ENCODE data around the gene PACSIN2.
A peak's percentile ranks its signal among the peaks of the same experiment; 100 is the strongest.

The PACSIN2 gene

DNA sequence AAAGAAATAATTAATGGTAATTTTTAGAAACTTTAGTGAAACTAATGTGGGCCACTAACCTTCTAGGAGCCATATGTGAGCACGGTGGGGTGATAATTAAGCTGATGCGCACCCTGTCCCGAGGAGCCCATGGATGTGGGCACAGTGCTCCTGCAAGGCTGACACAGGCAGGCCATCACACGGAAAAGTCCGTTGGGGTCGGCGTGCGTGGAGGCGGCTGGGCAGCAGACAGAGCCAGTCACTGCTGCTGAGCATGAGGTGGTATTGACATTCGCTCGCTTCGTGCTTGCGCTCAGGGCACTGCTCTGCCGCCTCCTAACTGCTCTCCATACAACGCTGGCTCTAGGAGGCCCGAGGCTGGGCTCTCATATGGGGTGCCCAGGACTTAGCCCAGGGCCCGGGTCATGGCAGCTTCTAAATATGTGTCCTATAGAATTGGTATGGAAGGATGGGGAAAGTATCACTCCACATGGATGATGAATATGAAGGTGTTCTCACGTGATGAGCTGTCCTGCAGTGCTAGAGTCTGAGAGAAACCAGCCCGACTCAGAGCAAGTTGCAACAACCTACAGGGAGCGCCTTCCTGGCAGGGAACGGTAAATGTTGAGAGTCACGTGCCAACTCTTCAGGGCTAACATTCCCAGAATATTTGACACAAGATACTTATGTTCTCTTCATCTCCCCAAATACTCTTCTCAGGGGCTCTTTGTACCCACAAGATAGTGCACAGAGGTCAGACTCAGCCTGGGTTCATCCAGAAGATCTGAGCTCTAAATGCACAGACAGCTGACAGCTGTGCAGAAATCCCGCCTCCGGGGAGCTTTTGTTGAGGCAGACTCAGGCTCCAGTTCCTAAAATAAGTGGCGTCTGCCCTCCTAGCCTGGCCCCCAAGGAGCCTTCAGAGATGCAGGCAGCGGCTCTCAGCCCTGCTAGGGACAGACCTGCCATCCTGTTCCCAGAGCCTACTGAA is 107.3 kb downstream of the PACSIN2 start:
- DNase-seq: no peak

DNA sequence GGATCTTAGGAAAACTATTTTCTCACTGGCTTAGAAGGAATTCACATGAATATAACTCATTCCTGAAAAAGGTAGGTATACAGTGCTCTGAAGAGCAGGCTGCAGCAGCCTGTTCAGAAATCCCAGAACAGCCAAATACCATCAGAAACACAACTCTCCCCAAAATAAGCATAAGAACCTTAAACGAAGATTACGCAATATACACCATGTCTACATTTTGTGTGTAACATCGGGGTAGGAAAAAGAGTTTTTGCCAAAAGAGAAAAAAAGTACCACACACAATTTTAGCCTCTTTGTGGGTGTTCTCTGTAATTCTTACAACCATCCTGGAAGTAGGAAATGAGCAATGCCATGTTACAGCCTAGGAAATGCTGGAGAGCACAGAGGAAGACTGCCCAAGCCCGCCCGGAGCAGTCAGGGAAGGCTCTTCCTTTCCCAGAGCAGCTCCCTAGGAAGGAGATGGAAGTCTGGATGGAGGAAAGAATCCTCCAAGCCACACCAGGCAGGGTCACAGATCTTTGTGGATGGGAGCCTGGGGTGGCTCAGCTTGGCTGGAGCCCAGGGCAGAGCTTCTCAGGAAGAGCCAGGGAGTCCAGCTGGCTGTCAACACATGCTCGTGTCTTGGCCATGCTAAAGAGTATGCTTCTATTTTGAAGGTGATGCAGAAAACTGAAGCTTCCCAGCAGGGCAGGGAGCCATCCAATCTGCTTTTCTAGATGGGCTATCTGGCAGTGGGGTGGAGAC is 108.2 kb downstream of the PACSIN2 start:
- peak in 7 of 51 donors; percentile 19 to 48 (median 26) for DNase-seq

DNA sequence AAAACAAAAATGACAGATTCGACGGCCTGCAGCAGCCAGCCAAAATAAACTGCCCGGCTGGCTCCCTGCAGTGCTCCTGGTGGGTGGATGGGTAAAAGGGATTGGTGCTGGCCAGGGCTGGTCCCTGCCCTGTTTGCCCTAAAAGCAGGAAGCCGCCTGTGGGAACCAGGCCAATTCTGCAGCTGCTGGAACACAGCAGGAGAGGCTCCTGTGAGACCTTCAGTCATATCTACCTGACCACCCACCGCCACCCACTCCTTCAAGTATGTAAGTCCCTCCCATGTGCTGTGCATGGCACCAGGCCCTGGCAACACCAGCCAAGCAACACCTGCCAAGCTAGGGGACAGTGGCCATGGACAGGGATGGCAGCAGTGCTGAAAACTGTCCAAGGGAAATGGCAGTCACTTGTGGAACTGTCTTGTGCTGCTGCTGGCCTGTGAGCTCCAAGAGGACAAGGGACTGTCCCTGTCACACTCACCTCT is 109.2 kb downstream of the PACSIN2 start:
- DNase-seq: no peak

DNA sequence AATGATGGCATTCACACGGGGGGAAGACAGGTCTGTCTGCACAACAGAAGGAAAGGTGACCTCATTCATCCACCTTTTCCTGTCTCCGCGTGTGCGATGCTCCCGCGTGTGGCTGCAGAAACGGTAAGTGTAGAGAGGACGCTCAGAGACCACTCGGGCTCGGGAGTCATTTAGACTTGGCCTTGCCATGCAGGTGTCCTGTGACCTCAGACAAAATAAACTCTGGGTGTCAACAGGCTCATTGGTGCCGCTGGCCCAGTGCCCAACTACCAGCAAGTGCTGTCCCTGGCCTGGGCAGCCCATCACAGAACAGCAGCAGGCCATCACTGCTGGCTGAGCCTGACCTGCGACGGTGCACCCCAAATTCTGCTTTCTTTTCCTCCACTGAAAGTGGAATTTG is 109.7 kb downstream of the PACSIN2 start:
- no peak for DNase-seq

DNA sequence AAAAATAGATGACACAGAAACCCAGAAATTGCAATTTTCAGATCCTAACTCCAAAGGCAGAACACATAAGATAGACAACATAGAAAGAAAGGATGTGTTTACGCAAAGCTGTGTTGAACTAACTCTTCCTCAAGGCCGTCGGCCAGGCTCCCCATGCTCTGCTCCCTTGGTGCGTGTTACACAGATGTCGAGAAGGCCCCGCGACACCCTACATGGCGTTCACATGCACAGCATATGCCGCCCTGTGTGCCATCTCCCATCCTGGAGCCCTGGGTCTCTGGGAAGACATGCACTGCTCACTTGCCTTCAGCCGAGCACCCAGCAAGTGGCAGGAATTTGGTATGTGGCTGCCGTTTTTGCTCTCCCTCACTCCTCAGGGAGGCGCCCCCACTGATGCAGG is 110.9 kb downstream of the PACSIN2 start:
- DNase-seq: no peak

DNA sequence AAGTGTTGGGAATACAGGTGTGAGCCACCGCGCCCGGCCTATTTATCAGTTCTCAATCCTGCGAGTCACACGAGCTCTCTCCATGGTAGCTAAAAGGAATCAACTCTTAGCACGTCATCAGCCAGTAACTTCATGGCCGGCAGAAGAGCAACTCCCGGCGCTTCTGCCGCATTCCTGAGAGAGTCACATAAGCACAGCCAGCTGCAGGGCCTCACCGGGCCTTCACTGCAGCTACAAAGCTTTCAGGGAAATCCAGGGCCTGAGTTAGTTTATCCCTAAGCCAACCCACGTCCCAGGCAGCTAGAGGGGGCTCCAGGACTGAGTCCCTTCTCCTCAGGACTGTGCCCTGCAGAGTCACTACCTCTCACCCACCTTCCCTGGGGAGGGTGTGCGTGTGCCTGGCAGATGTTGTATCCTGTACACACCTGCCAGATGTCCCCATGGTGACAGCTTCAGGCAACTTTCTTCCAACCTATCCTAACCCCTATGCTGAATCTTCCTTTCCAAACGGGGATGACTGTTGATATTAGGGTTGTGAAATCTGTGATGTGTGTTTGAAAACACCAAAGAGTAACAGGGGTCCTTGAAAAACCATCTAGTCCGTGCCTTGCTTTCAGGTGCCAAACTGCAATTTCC is 112.0 kb downstream of the PACSIN2 start:
- no peak for DNase-seq

DNA sequence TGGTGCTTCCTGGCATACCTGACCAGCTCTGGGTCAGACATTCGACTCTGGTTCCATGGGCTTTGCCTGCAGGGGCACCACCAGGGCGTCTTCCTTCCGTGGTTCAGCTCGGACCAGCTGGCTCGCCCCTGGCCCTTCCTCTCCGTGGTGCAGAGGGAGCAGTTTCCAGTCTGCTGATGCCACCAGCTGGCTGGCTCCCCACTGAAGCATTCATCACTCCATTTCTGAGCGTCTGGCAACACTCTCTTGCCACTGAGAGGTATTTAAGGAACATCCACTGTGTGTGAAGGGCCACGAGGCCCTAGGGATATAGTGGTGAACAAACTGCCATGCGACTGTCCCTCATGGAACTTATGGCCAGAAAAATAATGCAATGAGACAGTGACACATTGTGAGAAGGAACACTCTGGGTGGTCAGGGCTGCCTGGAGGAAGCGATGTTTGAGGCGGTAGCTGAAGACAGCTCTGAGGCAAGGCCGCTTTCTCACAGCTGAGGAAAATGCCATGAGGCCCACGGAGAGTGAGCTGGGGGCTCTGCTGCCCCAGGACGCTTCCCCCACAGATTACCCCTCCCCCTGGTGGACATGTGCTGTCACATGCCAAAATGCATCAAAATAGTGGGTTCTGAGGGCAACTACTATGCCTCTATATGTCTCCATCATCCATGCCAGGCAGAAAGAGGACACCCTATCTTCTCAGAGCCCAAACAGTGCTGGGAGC is 113.0 kb downstream of the PACSIN2 start:
- peak in 4 of 51 donors; percentile 7 to 25 (median 13) for DNase-seq

DNA sequence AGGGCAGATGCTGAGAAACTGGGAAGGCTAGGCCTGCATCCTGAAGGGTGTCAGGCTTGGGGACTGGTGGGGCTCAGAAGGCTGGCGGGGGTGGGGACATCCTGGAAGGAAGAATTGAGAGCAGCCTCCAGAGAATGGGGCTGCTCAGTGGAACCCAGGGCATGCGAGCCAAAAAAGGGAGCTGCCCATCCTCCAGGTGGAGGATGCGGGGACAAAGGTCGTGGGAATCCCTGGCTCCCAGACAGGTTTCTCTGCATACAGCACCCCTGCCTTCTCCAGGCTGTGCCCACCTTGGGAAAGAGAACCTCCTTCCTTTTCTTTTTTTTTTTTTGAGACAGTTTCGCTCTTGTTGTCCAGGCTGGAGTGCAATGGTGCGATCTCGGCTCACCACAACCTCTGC is 117.0 kb downstream of the PACSIN2 start:
- DNase-seq: no peak

DNA sequence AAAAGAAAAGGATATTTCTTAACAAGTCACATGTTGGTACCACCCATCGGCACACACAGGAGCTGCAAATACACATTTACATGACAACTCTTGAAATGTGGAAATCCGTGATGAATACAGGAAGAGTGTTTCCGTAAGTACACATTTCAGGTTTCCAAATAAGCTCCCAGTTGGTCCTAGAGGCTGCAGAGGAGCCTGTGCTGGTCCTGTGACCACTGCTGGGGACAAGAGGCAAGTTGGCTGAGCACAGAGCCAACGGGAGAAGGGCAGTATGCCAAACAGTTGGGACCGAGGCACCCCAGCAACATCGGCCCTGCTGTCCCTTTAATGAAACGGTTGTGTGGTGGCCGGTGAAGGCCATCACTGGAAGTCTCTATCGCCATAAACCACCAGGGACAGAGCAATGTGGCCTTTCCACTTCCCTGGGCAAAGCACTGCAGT is 119.4 kb downstream of the PACSIN2 start:
- peak in 18 of 51 donors; percentile 14 to 60 (median 25) for DNase-seq

DNA sequence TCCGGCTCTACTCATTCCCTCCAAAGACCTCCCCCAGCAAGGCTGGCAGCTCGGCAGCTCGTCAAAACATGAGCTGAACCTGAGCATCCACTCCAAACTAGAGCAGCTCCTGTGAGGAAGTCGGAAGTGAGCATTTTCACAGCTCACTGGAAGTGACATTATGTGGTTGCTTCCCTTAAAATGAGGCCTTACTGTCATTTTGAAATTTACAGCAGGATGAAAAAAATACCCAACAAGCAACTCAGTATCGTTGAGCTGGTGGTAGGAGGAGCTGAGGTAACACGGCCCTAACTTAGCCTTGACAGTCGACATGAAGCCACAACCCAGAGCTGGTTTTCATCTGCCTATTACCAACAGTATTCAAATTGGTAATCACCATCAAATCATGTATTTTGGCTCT is 119.9 kb downstream of the PACSIN2 start:
- DNase-seq: peak in 1 of 51 donors; percentile 15

DNA sequence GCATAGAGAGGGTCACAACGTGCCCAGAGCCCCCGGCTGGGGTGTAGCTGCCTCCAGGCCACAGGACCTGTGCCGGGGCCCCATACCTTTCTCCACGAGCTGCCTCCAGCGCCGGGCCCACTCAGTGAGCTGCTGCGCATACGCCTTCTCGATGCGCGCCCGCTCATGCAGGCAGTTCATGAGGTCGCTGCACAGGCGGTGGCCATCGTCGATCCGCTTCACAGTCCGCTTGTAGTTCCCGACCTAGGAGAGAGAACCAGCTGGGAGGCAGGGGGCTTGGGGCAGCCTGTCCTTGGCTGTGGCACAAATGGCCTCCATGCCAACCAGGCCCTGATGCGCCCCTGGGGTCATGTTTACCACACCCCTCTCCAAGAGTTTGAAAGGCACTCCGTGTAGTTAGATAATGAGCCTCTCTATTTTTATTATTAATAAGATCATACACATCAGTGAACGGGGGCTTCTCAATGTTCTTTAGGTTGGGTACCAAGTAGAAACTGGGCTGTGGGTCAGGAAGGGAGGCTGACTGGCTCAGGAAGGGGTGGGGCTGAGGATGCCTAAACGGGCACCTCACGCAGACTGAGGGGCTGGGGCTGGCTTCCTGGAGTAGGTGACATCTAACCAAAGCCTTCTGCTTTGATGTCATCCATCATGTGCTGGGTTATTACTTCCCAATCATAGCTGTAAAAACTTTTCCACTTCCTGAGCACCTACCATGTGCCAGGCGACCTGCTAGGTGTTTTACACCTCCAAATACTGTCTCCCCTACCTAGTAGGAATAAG is 121.4 kb downstream of the PACSIN2 start:
- no peak for DNase-seq

DNA sequence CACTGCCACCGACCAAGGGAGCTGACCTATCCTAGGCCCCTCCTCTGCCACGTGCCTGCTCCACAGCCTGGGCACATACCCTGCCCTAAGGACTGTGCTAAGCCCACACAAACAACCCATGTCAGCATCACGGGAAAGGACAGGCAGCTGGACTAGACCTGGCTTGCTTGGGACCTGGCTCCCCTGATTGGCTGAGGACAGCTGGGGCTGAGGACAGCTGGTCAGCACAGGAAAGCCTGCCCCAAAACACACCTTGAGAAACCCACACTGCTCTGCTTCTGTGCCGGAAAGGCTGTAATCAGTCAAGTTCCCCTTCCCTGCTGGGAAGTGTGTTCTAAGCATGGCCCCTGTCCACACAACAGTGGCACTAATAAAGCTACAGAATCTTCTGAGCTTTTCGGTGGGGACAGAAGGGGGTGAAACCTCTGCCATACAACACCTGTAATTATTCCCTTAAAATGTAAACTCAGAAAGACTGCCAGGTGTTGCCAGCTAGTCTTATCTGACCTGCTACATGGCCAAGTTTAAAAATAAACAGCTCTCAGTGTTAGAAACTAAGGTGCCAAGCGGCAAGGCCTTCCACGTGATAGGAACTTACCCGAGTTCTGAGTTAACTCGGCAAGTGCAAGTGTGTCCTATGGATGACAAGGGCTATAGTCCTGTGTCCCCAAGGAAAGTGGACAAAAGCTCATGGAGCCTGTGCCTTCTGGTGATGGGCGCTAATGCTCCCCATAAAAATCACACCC is 122.2 kb downstream of the PACSIN2 start:
- DNase-seq: peak in 2 of 51 donors; percentile 9 to 14

DNA sequence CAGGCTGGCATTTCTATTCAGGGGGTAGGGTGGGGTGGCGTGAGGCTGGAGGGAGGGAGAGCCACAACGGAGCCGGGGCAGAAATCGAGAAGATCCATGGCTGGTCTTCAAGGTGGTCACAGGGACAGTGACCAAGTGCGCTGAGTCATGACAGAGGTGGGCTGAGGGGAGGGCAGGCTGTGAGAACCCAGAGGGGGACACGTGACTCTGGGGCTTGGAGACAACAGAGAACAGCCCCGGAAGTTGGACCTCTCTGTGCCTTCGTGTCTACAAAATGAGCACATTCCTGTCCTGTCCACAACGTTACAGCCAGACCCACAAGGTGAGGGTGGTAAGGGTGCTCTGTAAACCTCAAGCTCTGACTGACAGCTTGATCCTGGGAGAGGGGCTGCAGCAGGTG is 122.8 kb downstream of the PACSIN2 start:
- no peak for DNase-seq

DNA sequence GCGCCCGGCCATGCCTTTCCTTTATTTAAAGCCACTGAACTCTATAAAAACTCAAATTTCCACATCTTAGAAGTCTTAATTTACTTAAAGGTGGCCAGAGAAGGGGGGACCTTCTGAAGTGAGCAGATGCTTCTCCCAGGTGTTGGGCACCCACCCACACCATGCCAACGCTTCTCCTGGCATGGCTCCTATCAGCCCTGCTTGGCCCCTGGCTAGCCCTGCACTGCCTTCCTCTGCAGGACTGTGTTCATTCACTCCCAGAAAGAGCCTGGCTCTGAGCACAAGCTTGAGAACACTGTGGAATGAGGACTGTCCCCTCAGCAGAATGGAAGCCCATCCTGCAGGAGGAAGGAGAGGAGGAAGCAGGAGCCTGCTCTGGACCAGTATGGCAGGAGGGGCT is 123.3 kb downstream of the PACSIN2 start:
- DNase-seq: no peak

DNA sequence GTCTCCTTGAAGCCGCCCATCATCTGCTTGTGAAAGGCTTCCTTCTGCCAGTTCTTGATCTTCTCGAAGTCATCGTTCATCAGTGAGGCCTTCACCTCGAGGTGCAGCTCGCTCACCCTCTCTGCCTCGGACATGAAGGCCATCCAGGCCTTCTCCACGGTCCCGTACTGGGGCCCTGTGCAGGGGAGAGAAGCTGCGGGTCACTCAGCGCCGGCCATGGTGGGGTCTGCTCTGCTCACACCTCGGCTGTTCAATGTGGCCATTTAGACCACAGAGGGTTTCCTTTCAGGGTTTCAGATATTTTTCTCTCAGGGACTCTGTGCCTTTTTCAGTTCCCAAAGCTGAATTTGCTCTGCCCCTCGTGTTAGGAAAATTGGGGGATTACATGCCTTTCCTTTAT is 123.9 kb downstream of the PACSIN2 start:
- DNase-seq: no peak

DNA sequence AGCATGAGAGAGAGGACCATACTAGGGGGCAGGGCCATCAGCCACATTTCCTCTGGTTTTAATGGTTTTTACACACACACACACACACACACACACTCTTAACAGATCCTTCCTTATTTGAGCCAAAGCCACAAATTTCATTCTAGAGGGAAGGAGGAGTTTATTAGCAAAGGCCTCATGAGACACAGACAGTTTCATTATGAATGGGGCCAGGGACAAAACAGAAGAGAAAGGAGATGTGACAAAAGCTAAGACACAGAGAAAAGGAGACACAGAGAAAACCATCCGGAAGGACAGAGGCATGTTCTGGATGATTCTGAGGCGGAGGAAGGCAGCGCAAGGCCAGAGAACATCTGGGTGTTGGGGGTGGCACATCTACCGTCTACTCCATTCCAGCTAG is 125.6 kb downstream of the PACSIN2 start:
- peak in 2 of 51 donors; percentile 19 to 48 for DNase-seq

DNA sequence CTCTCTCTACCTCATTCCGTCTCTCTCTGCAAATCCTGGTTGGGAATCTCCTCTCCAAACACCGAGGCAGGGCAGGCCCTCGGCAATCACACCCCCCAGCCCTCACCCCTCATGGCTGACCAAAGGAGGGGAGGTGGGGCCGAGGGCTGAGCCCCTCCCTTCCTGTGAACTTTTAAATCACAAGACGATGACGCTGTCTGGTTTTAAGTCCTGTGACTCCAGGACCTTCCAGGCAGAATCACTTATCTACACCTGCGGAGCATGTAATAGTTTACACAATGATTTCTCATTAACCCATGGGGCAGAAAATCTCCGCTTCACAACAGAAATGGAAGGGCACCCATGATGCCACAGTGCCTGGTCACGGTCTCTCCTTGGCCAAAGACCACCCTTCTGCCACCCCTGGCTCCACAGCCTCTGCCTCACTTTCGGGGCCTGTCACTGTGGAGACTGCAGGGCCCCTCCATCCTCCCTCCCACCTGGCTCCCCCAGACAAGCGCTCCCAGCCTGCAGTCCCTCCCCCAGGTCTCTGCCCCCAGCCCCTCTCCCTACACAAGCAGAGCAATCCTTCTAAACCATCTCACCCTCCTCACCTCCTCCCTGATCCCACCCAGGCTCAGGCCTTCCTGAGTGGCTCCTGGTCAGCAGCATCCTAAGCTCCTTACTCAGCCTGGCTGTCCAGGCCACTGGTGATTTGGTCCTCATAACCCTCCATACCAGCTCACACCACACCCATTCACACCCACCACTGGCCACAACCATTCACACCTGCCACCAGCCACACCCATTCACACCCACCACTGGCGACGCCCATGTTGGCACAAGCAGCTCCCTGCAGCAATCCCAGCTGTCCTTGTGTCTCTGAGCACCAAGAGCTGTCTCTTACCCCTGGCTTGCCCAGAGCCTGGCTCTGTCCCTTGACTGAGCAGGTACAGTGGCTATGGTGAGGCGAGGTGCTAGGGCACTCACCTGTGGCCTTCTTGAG is 127.1 kb downstream of the PACSIN2 start:
- no peak for DNase-seq

DNA sequence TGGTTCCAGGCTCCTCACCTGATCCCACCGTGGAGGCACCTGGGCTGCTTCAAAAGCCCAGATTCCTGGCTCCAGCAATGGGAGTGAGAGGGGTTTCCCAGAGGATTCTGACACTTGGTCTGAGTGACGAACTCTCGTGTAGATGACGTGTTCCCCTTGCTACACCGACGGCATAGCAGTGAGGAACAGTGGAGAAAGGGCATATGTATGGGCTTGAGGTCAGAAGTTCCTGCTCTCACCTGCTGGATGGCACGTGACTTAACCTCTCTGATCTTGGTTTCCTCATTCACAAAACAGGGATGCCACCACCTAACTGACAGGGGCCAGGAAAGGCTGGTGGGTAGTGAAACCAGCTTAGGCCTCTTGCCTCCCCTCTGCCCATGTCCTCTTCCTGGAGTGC is 127.8 kb downstream of the PACSIN2 start:
- no peak for DNase-seq
